Measurements from ENCODE around the gene WNT11.

WNT11 gene

GRCh38 chr11:76175783-76176182 lies 30.5 kb downstream of the WNT11 start:
- no peak for DNase-seq
- H3K79me2 ChIP-seq (ENCODE audit: low read length) = no peaks in the 10 kb centered on the region
- H3K9ac ChIP-seq (ENCODE audit: low read length) = no peak overlapping the region
- H3K4me1 ChIP-seq (ENCODE audit: low read length) = no peaks in the 10 kb centered on the region
- H4K20me1 ChIP-seq (ENCODE audit: insufficient read depth, low read length) = no peaks in the 10 kb centered on the region
- no peaks in the 10 kb centered on the region for H3K9me3 ChIP-seq (replicated peaks; ENCODE audit: insufficient read depth, low read length)
- no peaks in the 10 kb centered on the region for H3K9me2 ChIP-seq (replicated peaks; ENCODE audit: insufficient read depth, low read length)
- no peak overlapping the region for H2AFZ ChIP-seq (ENCODE audit: low read length)
- no peak overlapping the region for H3K4me3 ChIP-seq (ENCODE audit: low read length)
- peaks cover 11% of the 10 kb centered on the region; the same call in 1 of the 2 replicates for H3K27me3 ChIP-seq (replicated peaks; ENCODE audit: insufficient read depth, low read length)
- TF ChIP-seq EZH2 (optimal IDR thresholded peaks at IDR 0.05; ENCODE audit: low read depth, low read length) = no peak
- TF ChIP-seq EZH2phosphoT487 (IDR thresholded peaks at IDR 0.05; ENCODE audit: low read length) = no peak
- no peak for TF ChIP-seq CTCF (IDR thresholded peaks at IDR 0.05; ENCODE audit: low read length)
- H3K27ac ChIP-seq (ENCODE audit: low read length) = no peak overlapping the region
- H3K36me3 ChIP-seq (replicated peaks; ENCODE audit: insufficient read depth, low read length) = no peaks in the 10 kb centered on the region
- no peaks in the 10 kb centered on the region for H3F3A ChIP-seq (ENCODE audit: insufficient read depth, low read length)
- H3K4me2 ChIP-seq (ENCODE audit: low read depth, low read length) = no peak overlapping the region

DNA sequence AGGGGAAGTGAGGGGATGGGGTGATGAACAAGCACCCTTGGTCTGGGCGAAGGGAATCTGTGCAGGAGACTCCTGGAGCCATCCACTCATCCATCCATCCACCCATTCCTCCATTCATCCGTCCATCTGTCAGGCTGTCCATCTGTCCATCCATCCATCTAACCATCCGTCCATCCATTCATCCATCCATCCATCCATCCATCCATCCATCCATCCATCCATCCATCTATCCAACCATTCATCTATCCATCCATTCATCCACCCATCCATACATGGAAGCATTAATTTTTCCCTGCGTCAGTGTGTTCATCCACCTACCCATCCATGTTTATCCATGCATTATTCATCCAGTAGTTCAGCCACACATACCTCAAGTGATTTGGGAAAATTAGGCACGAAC lies 32.0 kb downstream of the WNT11 start:
- no peak for DNase-seq
- no peak for TF ChIP-seq EZH2 (optimal IDR thresholded peaks at IDR 0.05; ENCODE audit: low read depth, low read length)
- no peak for TF ChIP-seq EZH2phosphoT487 (IDR thresholded peaks at IDR 0.05; ENCODE audit: low read length)
- no peak for TF ChIP-seq CTCF (IDR thresholded peaks at IDR 0.05; ENCODE audit: low read length)
- no peaks in the 10 kb centered on the region for H3F3A ChIP-seq (ENCODE audit: insufficient read depth, low read length)
- no peaks in the 10 kb centered on the region for H3K79me2 ChIP-seq (ENCODE audit: low read length)
- no peak overlapping the region for H2AFZ ChIP-seq (ENCODE audit: low read length)
- no peaks in the 10 kb centered on the region for H3K9me2 ChIP-seq (replicated peaks; ENCODE audit: insufficient read depth, low read length)
- H3K4me1 ChIP-seq (ENCODE audit: low read length) = no peaks in the 10 kb centered on the region
- H3K4me3 ChIP-seq (ENCODE audit: low read length) = no peak overlapping the region
- H3K4me2 ChIP-seq (ENCODE audit: low read depth, low read length) = no peak overlapping the region
- no peak overlapping the region for H3K27ac ChIP-seq (ENCODE audit: low read length)
- no peak overlapping the region for H3K9ac ChIP-seq (ENCODE audit: low read length)
- peaks cover 11% of the 10 kb centered on the region; the same call in 1 of the 2 replicates for H3K27me3 ChIP-seq (replicated peaks; ENCODE audit: insufficient read depth, low read length)
- H3K36me3 ChIP-seq (replicated peaks; ENCODE audit: insufficient read depth, low read length) = no peaks in the 10 kb centered on the region
- no peaks in the 10 kb centered on the region for H3K9me3 ChIP-seq (replicated peaks; ENCODE audit: insufficient read depth, low read length)
- H4K20me1 ChIP-seq (ENCODE audit: insufficient read depth, low read length) = no peaks in the 10 kb centered on the region

GRCh38 chr11:76173663-76174062 lies 32.6 kb downstream of the WNT11 start:
- TF ChIP-seq CTCF (IDR thresholded peaks at IDR 0.05; ENCODE audit: low read length) (no peak), EZH2 (optimal IDR thresholded peaks at IDR 0.05; ENCODE audit: low read depth, low read length) (no peak), EZH2phosphoT487 (IDR thresholded peaks at IDR 0.05; ENCODE audit: low read length) (no peak)
- H3K9me3 ChIP-seq (replicated peaks; ENCODE audit: insufficient read depth, low read length) = no peaks in the 10 kb centered on the region
- DNase-seq = no peak
- H3K79me2 ChIP-seq (ENCODE audit: low read length) = no peaks in the 10 kb centered on the region
- H3K4me1 ChIP-seq (ENCODE audit: low read length) = no peaks in the 10 kb centered on the region
- no peak overlapping the region for H3K4me2 ChIP-seq (ENCODE audit: low read depth, low read length)
- H4K20me1 ChIP-seq (ENCODE audit: insufficient read depth, low read length) = no peaks in the 10 kb centered on the region
- no peak overlapping the region for H3K4me3 ChIP-seq (ENCODE audit: low read length)
- H3K9me2 ChIP-seq (replicated peaks; ENCODE audit: insufficient read depth, low read length) = no peaks in the 10 kb centered on the region
- no peak overlapping the region for H2AFZ ChIP-seq (ENCODE audit: low read length)
- no peaks in the 10 kb centered on the region for H3F3A ChIP-seq (ENCODE audit: insufficient read depth, low read length)
- peaks cover 11% of the 10 kb centered on the region; the same call in 1 of the 2 replicates for H3K27me3 ChIP-seq (replicated peaks; ENCODE audit: insufficient read depth, low read length)
- no peak overlapping the region for H3K27ac ChIP-seq (ENCODE audit: low read length)
- H3K9ac ChIP-seq (ENCODE audit: low read length) = no peak overlapping the region
- no peaks in the 10 kb centered on the region for H3K36me3 ChIP-seq (replicated peaks; ENCODE audit: insufficient read depth, low read length)

Data from MM.1S (cell line).